BJ (cell line): ENCODE data around the gene MYLK. TPM values are rescaled to one million over a fixed set of nuclear protein-coding genes. Genes with fewer than 3 reads are reported as not detected.

Source experiments
- CTCF ChIA-PET: fragments of 350-600 bp; formaldehyde crosslinking; extraction: SDS; loops from one replicate; lab custom pipeline; 2021; ENCODE audit warnings: antibody characterized with exemption, inconsistent platforms; lab: Yijun Ruan, JAX
- POLR2A ChIA-PET: fragments of 300-600 bp; sonication (Branson Sonifier 250); formaldehyde crosslinking; extraction: SDS; loops from one replicate; lab custom pipeline; 2021; ENCODE audit warnings: antibody characterized with exemption; lab: Charles Lee
- DNase-seq: peaks from one replicate; pipeline ENCODE4 v3.0.0-alpha.2; 2011; ENCODE audit warnings: low read depth
- H3K27me3 ChIP-seq: 2 replicates; pipeline ENCODE4 v1.6.0; 2011; ENCODE audit warnings: low read length; ENCODE audit not compliant: control insufficient read depth, insufficient read depth
- H3K36me3 ChIP-seq: 2 replicates; pipeline ENCODE4 v1.5.1; 2011; ENCODE audit warnings: low read length; ENCODE audit not compliant: control insufficient read depth, insufficient read depth
- H3K4me3 ChIP-seq: 2 replicates; pipeline ENCODE4 v1.5.1; 2011; ENCODE audit warnings: low read depth, mild to moderate bottlenecking, control low read depth, low read length
- polyA plus RNA-seq: library from polyadenylated mRNA; depleted of rRNA; stranded (reverse); fragments of >200 nt; gene quantifications from 2 replicates; pipeline ENCODE4 v1.2.3, GENCODE V29; 2011
- TF ChIP-seq, protein P1 (sequence below): IDR thresholded peaks from 2 replicates; pipeline ENCODE4 v1.5.1; 2011; ENCODE audit warnings: low read depth, mild to moderate bottlenecking, control low read depth, inconsistent platforms, low read length, moderate library complexity; ENCODE audit not compliant: insufficient read depth

Gene MYLK
- polyA plus RNA-seq, 1 experiment = 734 TPM

DNA sequence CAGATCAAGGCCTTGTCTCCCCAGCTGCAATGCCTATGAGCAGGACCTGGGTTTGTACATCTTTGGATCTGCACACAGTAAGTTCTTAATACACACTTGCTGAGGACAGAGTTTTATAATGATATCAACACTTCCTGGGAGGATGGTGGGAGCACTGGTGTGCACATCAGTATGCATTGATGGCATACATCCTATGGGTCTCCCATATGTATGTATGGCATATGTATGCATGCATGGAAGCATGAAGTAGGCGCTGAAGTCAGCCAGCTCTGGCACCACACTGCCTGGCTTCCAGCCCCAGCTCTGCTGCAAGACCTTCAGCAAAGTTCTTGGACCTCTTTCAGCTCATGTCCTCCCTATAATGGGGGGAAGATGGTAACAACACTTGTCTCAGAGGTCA, 68.2 kb downstream of the MYLK start:
- CTCF ChIA-PET = interaction anchor here (1.2 to 1.5 kb wide), 3 partner anchors 10 to 163 kb away, joined by 4 to 5 read pairs (median 5); no protein-coding TSS in a partner anchor

GRCh38 chr3:123813876-123814275, 70.3 kb downstream of the MYLK start:
- TF ChIP-seq, protein P1, sequence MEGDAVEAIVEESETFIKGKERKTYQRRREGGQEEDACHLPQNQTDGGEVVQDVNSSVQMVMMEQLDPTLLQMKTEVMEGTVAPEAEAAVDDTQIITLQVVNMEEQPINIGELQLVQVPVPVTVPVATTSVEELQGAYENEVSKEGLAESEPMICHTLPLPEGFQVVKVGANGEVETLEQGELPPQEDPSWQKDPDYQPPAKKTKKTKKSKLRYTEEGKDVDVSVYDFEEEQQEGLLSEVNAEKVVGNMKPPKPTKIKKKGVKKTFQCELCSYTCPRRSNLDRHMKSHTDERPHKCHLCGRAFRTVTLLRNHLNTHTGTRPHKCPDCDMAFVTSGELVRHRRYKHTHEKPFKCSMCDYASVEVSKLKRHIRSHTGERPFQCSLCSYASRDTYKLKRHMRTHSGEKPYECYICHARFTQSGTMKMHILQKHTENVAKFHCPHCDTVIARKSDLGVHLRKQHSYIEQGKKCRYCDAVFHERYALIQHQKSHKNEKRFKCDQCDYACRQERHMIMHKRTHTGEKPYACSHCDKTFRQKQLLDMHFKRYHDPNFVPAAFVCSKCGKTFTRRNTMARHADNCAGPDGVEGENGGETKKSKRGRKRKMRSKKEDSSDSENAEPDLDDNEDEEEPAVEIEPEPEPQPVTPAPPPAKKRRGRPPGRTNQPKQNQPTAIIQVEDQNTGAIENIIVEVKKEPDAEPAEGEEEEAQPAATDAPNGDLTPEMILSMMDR = no peak
- DNase-seq = no peak
- CTCF ChIA-PET = no interaction called here

More for the DNA sequence above, 68.2 kb downstream of the MYLK start:
- POLR2A ChIA-PET = interaction anchor here (0.6 to 1.0 kb wide), 2 partner anchors 13 to 1017 kb away, joined by 4 to 5 read pairs; no protein-coding TSS in a partner anchor
- Histone ChIP-seq H3K4me3 (no peak overlapping the region), H3K36me3 (peaks cover 28% of the 10 kb centered on the region), H3K27me3 (no peaks in the 10 kb centered on the region)
- TF ChIP-seq, protein P1 = no peak
- DNase-seq = no peak

GRCh38 chr3:123809597-123809996, 74.5 kb downstream of the MYLK start:
- CTCF ChIA-PET = no interaction called here
- Histone ChIP-seq H3K36me3 (peaks cover 34% of the 10 kb centered on the region), H3K27me3 (no peaks in the 10 kb centered on the region), H3K4me3 (no peak overlapping the region)
- no peak for DNase-seq
- TF ChIP-seq, protein P1 = no peak
- POLR2A ChIA-PET = no interaction called here

More at GRCh38 chr3:123813876-123814275, 70.3 kb downstream of the MYLK start:
- Histone ChIP-seq H3K4me3 (no peak overlapping the region), H3K36me3 (peaks cover 37% of the 10 kb centered on the region), H3K27me3 (no peaks in the 10 kb centered on the region)
- POLR2A ChIA-PET = no interaction called here

DNA sequence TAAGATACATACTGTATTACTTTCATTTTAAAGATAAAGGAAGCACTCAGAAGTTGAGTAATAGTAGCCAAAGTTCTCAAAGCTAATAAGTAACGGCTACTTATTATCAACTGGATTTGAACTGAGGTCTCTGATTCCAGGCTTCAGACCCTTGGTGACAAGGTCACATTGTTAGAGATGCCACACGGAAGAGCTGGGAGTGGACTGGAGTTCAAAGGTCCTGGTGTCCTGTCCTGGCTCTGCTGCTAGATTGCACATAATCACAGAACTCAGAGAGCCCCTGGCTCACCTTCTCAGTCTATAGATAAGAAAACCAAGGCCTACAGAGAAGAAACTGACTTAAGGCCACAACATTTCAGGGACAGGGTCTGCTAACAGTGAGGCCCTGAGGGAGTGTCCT, 75.3 kb downstream of the MYLK start:
- Histone ChIP-seq H3K4me3 (no peak overlapping the region), H3K27me3 (no peaks in the 10 kb centered on the region), H3K36me3 (peaks cover 38% of the 10 kb centered on the region)
- no peak for DNase-seq
- CTCF ChIA-PET = interaction anchor here (0.6 kb wide), 1 partner anchor 11 kb away, joined by 3 read pairs; no protein-coding TSS in a partner anchor
- TF ChIP-seq, protein P1 = no peak
- POLR2A ChIA-PET = no interaction called here

GRCh38 chr3:123807820-123808219, 76.3 kb downstream of the MYLK start:
- ChIA-PET CTCF (interaction anchor here (1.0 kb wide), 1 partner anchor 73 kb away, joined by 3 read pairs; no protein-coding TSS in a partner anchor), POLR2A (interaction anchor here (0.6 to 0.7 kb wide), 2 partner anchors 79 to 1514 kb away, joined by 3 to 9 read pairs; no protein-coding TSS in a partner anchor)
- TF ChIP-seq, protein P1 = no peak
- Histone ChIP-seq H3K27me3 (no peaks in the 10 kb centered on the region), H3K36me3 (peaks cover 40% of the 10 kb centered on the region), H3K4me3 (no peak overlapping the region)
- DNase-seq = no peak
